Epidermal melanocyte (primary cell): ENCODE results near the gene HOXB6.

Source experiments
- DNase-seq: peaks from one replicate; pipeline ENCODE4 v3.0.0; 2011; ENCODE audit warnings: low spot score; ENCODE audit not compliant: insufficient read length

HOXB6 gene

DNA sequence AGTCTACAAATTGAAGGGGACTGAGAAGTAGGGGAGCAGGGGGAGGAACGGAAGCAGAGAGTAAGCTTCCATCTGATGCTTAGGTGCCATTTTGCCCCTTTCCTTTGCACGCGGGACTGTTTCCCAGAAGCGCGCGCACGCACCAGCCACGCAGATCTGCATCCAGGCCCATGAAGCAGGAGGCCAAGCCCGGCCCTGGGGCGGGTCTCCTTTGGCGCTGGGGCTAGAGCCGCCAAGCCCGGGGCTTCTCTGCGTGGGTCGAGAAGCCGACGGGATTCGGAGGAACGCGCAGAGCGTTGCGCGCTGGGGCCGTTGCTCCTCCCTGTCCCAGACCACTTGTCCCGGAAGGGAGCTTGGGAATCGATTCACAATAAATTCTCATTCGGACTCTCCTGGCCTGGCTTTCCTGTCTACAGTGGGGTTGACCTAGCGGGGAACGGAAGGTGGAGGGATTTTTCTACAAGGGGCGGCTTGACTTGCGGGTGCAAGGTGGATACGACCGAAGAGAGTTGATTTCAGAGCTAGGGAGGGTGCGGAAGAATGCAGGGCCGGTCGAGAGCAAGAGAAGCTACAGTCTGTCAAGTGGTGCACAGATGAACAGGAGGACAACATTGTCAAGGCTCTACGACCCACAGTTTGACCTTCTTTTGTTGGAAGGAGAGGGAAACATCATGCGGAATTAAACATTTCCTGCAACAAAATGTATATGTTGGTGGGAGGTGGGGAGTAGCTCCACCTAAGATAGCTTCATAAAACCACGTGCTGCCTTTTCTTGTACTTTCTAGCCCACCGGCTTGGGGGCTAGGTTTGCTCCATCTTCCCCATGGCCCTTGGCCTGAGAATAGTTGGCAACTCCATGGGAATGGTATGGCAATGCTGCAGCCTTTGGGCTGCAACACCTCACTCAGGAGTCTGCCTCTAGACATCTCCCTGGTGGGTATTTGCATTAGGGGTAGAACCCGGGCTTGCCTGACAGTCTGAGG is 16.9 kb upstream of the HOXB6 start:
- no peak for DNase-seq

DNA sequence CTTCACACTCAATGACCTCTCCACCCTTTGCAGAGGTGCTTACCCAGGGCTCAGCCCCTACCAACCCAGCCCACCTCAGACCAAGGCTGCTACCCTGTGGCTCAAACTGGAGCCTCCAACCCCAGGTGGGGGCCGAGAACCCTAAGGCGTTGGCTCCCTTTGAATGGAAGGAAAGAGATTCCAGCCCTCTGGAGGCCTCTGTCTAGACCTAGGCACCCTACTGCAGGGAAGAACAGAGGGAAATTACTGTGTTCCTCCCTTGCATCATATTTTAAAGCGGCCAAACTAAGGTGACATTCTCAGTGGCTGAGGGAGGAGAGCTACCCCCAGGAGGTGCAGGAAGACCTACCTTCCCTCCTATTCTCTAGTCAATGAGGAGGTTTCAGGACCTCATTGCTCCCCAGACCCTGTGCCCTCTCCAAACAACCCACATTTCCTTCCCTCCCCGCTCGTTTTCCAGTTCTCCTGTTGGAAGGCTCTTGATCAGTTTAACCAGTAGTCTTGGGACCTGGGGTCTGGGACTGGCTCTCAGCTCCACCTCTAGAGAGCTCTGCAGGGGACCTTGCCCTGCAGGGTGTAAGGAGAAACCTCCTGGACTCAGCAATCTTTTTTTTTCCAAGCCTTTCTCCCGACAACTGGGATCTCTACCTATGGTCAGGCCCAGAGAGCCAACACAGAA is 15.8 kb upstream of the HOXB6 start:
- no peak for DNase-seq

DNA sequence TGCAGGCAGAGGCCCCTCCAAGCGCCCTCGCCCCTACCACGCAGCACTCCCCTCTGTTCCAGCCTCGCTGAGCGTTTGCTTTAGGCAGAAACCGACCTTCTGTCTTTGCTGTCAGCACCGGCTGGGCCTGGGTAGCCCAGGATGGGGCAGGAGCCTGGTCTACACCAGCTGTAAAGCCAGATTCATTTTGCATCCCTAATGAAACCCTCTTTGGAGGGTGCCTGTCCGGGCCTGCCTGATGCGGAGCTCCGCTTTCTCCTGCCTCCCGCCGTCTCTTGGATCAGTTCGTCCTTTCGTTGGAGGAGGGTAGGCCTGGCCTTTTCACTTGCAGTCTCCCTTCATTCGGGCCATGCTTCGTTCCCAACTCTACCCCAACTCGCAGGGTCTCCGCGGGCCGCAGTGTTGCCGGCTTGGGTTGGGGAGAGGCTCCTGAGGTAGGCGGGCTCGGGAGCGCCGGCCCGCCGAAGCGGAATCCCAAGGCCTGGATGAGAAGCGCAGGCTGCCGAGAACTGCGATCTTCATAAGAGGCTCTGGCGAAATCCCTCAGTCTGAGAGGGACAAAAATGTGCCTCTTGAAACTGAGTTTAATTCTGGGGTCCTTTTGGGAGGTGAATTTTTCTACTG is 15.2 kb upstream of the HOXB6 start:
- no peak for DNase-seq

DNA sequence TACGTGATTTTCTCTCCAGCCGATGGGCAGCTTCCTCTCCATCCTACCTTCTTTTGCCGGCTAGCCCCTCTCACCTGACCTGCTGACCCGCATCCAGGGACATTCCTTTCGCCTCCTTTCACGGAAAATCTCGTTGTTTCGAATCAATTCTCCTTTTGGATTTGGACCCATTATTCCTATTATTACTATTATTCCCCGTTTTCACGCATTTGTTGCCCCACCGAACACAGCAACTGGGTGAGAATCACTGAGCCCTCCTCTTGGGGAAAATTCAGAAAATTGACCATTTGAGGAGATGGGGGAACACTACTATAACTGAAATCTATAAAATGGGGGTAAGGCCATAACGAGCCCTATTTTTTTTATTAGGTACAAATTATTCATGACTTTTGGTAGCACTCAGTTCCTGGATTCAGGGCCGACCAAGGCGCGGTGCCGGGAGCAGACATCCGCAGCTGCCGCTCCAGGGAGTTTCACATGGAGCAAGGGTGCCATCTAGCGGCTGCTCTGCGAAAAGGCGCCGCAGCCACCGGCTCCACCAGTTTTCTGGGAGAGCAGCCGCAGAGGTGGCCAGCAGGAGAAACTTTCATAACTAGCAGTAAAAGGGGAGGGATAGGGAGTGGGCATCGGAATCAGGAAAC is 13.6 kb upstream of the HOXB6 start:
- DNase-seq, result peak; percentile 99

DNA sequence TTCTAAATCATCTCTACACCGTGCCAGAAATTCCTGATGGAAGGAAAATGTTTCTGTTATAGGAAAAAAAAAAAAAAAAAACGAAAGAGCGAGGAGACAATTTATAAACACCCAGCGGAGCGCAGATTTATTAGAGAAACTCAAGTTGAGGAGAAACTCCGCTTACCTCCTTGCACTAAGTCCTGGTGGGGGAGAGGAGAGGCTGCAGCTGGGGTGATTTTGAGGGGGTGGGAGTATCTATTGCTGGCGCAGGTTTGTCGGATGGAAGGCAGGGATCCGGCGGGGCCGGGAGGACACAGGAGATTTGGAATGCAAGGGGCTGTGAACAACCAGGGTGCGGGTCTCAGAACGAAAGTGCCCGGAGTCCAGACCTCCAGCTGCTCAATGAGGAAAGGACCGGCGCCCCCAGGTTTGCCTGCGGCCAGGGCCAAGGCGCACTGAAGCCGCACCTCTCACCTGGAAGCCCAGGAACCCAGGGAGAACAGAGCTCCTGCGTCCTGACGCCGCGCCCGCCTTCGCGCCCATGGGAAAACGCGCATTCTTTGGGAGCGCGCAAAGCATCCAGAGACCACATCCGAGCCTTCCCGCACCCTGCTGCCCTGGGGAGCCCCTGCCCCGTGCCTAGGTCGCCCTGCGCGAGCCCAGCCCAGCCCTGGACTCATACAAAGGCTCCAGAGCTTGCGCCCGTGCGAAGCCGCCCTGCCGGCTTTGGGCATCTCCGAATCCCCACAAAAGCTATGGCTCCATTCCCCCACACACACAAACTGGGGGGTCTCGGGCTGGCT is 12.9 kb upstream of the HOXB6 start:
- DNase-seq, result no peak

DNA sequence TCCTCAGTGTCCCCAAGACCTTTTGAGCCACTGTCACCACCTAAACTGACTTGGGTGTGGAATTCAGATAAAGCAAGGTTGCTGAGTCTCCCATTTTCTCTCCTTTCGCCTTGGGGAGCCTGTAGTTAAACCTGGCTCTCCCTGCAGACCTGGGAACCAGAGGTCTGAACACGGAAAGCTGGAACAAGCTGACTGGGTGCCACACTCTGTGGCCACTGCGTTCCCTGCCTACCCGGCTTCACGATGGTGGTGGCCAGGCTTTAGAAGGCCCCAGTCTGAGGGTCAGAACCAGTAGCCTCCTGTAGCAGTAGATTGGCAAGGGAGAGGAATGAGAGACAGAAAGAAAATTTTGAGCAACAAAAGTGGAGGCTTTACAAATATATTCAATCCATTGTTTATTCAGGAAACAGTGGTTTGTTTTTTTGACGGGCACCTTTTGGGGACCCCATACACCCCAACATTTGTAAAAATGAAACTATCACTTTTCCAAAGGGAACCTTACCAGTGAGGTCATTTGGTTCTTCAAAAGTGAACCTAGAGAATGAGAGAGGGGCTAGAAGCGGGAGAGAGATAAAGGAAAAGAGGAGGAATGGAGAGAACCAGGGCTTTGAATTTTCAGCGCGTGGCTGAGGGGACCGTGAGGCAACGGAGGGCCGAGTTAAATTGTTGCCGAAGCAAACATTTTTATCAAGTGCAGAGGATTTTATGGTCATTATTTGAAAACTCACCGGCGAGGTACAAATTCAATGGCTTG is 12.1 kb upstream of the HOXB6 start:
- no peak for DNase-seq

DNA sequence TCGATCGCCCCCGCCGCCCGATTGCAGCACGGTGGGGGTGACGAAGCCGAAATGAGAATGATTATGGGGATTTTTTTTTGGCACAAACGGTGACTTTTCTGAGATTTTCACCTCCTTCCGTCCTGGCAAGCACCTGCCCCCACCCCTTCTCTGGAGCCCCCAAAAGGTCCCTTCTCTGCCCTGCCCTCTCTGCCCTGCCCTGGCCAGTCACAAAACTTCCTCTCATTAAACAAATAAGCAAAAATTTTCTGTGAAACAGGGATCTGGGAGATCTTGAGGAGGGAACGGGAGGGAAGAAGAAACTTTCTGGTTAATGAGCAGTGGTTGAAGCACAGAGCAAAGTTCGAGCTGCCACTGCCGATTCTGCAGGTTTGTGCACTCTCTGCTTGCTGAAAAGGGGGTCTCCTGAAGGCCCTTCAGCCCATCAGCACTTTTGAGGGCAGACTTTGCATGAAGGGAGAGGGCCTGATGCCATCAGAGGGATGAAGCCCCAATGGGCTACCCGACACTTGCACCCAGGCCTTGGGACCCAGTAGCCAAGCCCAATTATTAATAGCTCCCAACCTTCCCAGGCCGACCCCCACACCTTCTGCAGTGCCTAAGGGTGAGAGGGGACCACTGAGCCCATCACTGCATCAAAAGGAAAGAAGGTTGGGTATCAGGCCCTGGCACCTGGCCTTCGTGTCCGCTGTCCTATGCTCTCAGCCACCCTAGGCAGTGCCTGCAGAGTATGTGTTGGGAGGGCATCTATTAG is 11.4 kb upstream of the HOXB6 start:
- DNase-seq, result no peak

DNA sequence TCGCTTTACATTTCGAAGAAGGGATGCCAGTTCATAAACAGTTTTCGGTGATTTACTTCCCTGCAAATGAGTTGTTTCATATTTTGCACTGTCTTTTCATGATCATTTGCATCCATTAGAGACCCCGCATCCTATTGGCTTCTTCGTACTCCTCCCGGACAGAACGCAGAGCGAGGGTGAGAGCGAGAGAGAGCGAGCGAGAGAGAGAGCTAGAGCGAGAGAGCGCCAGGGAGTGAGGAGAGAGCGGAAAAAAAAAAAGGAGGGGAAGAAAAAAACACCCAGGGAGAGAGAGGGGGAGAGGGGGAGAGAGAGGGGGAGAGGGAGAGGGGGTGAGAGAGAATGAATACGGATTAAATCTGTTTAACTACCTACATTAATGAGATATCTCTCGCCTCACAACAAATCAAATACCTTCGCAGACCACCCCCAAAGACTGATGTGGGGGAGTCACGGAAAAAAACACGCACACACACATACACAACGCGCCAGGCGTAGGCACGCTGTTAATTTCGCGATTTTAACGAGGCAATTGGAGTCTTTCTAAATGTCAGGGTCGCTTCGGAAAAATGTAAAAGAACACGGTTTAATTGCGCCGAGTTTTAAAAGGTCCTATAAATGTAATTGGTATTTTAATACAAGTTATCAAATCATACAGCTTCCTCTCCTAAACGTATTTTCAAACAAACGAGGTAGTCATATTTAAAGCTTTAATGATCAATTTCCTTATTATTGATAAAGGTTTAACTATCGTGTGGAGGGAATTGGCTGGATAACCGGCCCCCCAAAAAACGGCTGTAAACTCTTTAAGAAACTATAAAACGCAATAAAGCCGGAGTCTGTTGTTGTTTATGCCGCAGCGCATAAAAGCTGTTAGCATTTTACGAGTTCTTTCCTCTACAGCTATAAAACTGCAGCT is 10.5 kb upstream of the HOXB6 start, which contains the start of gene HOXB8:
Gene HOXB8 (minus strand): TSS at position 246 of the 916 bp plus-strand sequence. CDS start 588 bp downstream, outside the sequence.
- DNase-seq, result no peak

DNA sequence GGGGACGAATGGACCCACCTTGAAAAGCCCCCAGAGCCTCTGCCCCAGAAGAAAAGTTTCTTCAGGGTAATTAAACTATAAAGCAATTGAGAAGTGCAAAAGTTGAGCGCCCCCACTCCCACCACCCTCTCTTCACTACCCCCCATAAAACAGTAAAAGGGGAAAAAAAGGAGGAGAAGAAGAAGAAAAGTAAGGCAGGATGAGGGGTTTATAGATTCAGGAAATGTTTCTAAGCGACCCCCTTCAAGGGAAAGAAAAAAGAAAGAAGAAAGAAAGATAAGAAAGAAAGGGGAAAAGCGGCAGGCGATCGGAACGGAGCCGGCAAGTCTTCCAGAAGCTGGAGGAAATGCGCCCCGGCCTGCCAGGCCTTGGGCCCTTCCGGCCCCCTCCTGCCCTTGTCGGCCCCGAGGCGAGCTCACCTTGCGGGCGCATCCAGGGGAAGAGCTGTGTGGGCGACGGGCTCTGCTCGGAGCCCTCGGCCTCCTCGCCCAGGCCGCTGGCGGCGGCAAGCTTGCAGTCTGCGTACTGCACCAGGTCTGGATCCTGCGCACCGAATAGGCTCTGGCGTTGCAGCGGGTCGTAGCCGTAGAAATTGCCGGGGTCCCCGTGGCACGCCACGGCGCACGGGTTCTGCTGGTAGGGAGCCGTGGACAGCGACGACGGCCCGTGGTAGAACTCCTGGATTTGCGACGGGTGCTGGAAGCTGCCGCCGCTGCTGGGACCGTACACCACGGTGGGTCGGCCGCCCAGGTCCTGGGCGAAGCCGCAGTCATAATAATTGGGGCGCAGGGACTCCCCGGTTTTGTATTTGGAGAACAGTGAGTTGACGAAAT is 9.3 kb upstream of the HOXB6 start:
- DNase-seq, result no peak

DNA sequence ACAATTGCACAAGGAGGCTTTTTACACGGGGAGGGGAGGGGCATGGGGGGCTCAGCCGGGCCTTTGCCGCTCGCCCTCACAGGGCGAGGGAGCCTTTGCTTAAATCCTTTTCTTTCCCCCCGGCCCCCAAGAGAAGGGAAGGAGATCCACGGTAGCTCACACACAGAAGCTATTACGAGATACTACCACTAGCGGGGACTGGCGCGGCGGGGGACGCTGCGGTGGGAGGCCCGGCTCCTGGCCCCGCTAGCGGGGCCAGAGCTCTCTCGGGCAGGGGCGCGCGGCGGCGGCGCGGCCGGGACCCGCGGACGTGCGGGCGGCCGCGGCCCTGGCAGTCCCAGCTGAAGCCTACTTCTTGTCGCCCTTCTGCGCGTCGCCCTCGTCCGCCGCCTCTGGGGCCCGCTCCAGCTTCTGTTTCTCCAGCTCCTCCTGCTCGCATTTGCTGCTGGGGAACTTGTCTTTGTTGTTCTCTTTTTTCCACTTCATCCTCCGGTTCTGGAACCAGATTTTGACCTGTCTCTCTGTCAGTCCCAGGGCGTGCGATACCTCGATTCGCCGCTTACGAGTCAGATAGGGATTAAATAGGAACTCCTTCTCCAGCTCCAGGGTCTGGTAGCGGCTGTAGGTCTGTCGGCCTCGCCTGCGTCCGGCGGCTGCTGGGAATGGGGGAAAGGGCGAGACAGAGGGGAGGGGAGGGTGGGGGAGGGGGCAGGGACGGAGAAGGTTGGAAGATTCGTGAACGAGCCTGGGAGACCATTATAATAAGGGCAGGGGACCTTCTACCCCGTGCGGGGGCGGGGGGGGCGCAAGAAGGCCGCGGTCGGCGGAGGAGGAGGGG is 8.3 kb upstream of the HOXB6 start:
- DNase-seq, result no peak

DNA sequence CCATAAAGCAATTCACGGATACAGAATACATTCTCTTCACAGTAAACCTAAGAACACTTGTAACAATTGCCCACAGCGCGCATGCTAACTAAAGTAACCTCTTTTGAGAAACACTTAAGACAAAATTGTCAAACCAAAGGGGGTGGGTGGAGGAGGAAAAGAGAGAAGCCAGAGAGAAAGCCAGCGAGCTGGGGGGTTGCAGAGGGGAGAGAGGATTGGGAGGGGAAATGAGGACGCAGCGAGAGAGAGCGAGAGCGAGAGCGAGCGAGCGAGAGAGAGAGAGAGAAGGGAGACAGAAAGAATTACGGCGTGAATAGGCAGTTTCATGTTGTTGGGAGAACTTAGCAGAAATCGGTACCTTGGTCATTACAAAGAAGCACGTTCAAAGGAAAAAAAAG is 7.7 kb upstream of the HOXB6 start:
- DNase-seq, result no peak

DNA sequence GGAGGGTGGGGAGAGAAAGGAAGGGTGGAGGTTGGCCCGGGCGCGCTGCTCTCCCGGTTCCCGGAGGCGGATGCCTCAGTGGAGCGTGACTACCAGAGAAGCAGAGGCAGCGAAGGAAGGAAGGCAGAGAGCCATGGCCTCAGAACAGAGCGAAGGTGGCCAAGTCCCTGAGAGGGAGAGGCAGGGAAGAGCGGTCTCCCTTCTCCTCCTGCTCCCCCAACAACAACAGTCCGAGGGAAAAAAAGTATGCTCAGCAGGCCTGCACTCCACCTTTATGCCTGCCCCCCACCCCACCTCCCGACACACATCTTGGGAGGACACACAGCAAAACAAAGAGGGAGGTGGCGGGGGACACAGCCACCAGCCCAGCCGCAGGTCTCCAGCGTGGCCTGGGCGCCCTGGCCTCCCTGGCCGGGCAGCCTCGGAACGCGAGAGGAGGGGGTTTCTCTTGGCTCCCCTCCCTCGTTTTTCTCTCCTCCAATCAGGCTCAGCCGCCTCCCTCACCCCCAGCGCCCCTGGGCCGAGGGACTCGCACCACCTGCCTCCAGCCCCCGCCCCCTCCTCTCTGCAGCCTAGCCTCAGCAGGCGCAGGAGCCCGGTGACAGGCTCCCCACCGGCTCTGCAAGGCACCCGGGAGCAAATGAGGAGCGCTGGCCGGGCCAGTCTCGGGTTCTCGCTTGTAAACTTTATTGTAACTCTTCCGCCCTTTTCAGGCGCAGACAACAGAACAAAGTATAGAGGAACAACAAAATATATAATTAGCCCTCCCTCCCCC is 7.1 kb upstream of the HOXB6 start:
- no peak for DNase-seq

DNA sequence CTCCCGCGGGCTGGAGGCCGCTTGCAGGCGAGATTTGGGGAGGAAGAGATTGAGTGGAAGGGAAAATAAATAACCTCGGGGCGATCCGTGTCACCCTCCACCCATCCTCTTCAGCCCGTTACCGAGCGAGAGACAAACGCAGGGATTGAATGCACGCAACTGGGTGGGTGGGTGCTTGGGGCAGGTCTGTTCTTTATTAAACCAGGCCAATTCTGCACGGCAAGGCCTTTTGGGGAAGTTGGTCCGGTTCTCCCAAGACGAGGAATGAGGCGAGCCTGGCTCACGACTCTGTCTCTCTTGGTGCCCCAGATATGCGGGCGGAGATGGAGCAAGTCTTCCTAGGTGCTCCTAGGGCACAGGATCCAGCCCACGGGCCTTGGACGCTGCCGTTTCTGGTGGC is 6.4 kb upstream of the HOXB6 start:
- DNase-seq, result no peak

DNA sequence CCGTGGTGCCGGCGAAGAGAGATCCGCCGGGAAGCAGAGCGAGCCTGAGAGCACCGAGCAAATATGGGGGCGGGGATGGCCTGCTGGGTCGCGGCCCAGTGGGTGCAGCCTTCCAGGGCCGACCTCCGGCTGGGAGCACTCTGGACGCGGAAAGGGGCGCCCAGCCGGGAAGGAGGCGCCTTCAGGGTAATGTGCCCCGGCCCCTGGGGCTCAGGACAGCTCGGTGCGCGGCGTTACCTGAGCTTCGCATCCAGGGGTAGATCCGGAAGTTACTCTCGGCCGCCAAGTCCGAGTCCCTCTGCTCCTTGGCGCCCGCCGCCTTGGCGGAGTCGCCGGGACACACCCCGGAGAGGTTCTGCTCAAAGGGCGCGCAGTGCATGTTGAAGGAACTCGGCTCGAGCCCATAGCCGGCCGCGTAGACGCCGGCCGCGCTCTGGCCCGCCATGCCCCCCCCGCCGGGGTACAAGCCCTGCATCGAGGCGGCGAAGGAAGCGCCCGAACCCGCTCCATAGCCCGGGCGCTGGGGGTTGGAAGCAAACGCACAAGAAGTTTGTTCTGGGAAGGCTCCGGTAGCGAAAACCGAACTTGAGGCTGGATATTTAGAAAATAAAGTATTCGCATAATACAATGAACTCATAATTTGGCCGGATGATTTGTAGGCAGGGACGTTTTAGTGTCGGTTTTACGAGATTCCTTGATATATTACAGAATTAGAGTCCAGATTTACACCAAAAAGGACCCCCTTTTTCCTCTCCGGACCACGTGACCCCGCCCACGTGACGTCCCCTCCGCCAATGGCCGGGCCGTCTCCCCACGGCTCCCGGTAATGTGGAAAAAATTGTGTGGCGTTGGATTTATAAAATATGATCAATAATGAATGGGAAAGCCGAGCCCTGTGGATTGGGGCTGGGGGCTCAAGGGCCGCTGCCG is 5.8 kb upstream of the HOXB6 start, which contains the start of gene HOXB7:
Gene HOXB7 (minus strand): TSS at position 736 of the 930 bp plus-strand sequence. CDS start 99 bp downstream, at position 637.
- no peak for DNase-seq
